Measurements from ENCODE around the gene SUGCT.
A peak's percentile ranks its signal among the peaks of the same experiment; 100 is the strongest.
"Not testable (repeated sequence)": the region's sequence is repeated elsewhere in the genome, so short reads cannot be mapped to it uniquely, and the experiment has no call there.

Gene SUGCT

GRCh38 chr7:40134428-40135316 lies at the start of gene SUGCT, which contains the start of gene MPLKIP:
TSS of gene SUGCT (plus strand) at chr7:40135005.
TSS of gene MPLKIP (minus strand) at chr7:40134622. CDS start at chr7:40134567, 55 bp downstream.
- no peak for FAIRE-seq

GRCh38 chr7:40092182-40092581 lies 42.6 kb upstream of the SUGCT start:
- no peak for FAIRE-seq

DNA sequence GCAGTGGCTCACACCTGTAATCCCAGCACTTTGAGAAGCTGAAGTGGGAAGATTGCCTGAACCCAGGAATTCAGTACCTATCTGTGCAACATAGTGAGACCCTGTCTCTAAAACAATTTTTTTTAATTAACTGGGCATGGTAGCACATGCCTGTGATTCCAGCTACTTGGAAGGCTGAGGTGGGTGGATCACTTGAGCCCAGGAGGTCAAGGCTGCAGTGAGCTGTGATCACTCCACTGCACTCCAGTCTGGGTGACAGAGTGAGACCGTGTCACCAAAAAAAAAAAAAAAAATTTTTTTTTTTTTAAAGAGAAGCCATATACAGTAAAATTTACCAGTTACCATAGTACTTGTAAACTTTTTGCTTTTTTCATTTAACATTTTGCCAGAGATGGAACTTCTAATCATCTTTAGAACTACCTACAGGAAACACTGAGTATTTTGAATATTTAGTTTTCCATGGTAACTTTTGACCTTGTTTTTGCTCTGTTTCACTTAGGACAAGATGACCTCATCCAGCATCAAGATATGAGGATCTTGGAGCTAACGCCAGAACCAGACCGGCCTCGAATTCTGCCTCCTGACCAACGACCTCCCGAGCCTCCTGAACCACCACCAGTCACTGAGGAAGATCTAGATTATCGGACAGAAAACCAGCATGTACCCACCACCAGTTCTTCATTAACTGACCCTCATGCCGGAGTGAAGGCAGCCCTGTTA lies 41.0 kb upstream of the SUGCT start:
- no peak for FAIRE-seq

- FAIRE-seq: no peak
Measured at GRCh38 chr7:40095230-40095629, 39.6 kb upstream of the SUGCT start.

DNA sequence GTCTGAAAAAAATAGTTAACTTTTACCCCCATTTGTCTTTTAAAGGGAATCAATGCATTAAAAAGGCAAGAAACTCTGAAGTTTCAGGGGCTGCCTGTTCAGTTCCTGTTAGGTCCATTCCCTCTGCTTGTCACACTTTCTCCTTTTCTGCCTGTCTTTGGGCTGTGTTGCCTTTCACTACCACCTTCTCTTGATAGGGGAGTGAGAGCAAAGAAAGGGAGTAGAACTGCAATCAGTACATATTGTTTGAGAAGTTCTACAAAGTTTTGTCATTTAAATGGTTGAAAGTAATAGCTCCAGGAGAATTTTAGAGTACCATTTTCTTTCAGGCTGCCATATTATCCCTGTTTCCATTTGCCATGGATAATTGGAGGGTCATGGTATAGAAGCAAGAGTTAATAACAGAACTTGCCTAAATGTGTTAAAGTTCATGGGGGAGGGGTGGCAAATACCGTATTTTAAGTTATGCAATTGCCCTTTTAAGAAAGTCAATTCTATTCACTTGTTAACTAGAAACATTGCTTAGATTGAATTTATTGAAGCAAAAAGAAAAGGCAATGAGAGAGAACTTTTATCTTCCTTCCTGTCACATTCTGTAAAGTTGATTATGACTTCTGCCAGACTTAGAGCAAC lies 39.0 kb upstream of the SUGCT start:
- FAIRE-seq: no peak

DNA sequence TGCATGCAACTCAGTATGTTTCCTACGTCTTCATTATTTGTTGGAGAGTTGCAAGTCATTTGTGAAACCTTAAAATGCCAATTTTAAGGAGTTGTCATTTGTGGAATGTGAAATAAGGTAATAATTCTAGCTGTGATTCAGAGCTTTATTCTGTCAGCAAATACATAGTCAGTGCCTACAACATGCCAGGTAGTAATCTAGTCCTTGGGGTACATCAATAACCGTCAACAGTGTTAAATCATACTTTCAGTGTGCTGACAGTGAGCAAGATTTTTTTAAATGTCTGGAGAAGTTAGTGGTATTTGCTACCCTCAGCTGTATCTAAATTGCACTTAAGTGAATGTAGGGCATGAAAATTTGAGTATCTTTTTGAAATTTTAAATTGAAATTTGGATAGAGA lies 37.1 kb upstream of the SUGCT start:
- no peak for FAIRE-seq

- FAIRE-seq: no peak
Measured at GRCh38 chr7:40098810-40099209, 36.0 kb upstream of the SUGCT start.

GRCh38 chr7:40099837-40100236 lies 35.0 kb upstream of the SUGCT start:
- FAIRE-seq: no peak

DNA sequence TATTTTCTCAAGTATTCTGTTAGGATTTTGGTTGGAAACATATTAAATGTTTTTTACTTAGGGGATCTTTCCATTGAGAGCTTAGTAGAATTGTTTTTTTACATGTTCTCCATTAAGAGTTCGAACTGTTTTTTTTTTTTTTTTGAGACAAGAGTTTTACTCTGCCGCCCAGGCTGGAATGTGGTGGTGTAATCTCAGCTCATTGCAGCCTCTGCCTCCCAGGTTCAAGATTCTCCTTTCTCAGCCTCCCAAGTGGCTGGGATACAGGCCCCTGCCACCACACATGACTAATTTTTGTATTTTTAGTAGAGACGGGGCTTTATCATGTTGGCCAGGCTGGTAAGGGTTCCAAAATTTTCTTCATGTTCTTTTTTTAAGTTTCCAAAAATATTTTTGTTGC lies 33.6 kb upstream of the SUGCT start:
- peak; percentile 5 for FAIRE-seq

- no peak for FAIRE-seq
Measured at GRCh38 chr7:40102897-40103296, 31.9 kb upstream of the SUGCT start.

DNA sequence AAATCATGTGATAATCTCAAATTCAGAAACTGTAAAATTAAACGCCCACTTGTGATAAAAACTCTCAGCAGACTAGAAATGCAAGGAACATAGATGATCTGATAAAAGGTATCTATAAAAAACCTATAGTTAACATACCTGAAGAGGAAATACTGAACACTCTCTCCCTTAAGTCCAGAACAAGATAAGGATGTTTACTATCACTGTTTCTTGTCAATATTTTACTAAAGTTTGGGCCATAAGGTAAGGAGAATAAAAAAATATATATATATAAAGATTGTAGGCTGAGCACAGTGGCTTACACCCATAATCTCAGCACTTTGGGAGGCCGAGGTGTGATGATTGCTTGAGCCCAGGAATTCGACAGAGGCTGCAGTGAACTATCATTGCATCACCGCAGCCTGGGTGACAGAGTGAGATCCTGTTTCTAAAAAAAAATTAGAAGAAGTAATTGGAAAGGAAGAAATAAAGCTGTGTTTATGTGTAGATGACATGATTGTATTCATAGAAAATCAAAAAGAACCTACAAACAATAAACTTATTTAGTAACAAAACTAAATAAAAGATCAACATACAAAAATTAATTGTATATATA lies 28.8 kb upstream of the SUGCT start:
- no peak for FAIRE-seq

DNA sequence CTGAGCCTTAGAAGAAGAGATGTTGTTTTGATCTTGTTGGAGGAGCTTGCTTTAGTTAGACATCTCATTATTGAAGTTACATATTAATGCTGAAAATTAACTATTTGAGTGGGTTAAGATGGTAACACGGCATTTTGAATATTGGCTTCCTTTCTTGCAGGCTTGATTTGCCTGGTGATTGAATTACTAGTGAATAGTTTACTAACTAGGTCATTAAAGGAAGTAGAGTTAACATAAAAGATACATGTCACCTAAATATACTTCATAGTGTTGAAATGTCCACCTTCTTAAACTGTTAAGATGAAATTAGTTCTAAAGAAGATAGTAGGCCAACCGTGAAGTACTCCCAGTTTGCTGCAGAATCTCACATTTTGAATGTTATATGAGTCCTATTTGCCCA lies 18.9 kb upstream of the SUGCT start:
- FAIRE-seq: no peak

- not testable (repeated sequence) for FAIRE-seq
Measured at GRCh38 chr7:40117199-40117598, 17.6 kb upstream of the SUGCT start.

DNA sequence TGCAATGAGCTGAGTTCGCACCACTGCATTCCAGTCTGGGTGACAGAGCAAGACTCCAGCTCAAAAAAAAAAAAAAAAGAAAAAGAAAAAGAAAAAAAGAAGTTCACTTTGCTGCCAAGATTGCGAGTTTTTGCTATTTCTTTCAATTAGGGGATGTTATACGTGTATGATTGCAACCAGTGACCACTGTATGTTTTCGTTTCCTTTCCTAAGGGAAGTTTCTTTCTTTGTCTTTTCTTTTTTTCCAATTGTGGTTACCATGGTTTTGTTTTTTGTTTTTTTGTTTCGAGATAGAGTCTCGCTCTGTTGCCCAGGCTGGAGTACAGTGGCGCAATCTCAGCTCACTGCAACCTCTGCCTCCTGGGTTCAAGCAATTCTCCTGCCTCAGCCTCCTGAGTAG lies 16.6 kb upstream of the SUGCT start:
- not testable (repeated sequence) for FAIRE-seq

DNA sequence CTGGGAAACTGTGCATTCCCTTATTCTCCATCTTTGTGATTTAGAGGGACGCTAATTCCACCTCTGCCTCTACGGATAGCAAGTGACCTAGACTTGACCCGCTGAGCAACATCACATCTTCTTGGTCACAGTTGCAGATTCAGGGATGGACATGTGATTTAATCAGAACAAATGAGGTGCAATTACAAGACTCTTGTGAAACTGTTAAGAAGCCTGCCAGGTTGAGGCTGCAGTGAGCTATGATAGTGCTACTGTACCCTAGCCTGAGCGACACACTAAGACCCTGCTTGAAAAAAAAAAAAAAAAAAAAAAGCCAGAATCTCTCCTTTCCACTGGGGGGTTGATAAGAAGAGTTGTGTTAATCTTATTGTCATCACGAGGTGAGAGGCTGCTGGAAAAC lies 14.8 kb upstream of the SUGCT start:
- FAIRE-seq: no peak

DNA sequence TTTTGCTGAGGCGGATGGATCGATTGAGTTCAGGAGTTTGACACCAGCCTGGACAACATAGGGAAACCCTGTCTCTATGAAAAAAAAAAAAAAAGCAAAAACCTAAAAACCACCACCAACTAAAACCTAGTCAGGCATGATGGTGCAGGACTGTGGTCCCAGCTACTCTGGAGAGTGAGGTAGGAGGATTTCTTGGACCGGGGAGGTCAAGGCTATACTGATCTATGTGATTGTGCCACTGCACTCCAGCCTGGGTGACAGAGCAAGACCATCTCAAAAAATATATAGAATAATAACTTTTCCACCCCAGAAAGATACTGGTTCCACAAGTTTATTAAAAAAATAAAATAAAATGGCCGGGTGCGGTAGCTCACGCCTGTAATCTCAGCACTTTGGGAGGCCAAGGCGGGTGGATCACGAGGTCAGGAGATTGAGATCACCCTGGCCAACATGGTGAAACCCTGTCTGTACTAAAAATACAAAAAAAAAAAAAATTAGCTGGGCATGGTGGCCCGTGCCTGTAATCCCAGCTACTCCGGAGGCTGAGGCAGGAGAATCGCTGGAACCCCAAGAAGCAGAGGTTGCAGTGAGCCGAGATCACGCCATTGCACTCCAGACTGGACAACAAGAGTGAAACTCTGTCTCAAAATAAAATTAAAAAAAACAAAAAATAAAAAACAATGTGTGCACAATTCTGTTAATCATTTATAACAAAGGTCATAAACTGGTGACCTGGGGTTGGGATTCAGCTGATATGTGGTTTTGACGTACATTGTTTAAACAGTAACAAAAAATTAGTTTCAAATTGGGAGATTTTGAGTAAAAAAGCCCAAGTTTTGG lies 12.5 kb upstream of the SUGCT start:
- not testable (repeated sequence) for FAIRE-seq

DNA sequence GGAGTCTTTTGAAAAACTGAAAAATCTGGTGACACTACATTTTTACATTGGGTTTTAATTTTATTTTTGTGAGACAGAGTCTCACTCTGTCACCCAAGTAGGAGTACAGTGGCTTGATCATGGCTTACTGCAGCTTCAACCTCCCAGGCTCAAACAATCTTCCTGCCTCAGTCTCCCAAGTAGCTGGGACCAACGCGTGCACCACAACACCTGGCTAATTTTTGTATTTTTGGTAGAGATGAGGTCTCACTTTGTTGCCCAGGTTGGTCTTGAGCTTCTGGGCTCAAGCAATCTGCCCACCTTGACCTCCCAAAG lies 11.9 kb upstream of the SUGCT start:
- FAIRE-seq: no peak

- FAIRE-seq: no peak
Measured at GRCh38 chr7:40133561-40134427, 1.0 kb upstream of the SUGCT start.

GRCh38 chr7:40135317-40135610 lies 459 bp downstream of the SUGCT start:
- no peak for FAIRE-seq

- no peak for FAIRE-seq
Measured at GRCh38 chr7:40137563-40137962, 2.8 kb downstream of the SUGCT start.

DNA sequence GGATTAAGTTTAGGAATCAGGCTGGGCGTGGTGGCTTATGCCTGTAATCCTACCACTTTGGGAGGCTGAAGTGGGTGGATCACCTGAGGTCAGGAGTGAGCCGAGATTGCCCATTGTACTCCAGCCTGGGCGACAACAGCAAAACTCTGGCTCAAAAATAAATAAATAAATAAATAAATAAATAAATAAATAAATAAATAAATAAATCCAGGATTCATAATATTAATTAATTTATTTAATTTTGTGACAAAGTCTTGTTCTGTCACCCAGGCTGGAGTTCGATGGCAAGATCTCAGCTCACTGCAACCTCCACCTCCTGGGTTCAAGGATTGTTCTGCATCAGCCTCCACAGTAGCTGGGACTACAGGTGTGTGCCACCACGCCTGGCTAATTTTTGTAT lies 4.2 kb downstream of the SUGCT start:
- FAIRE-seq: no peak

GRCh38 chr7:40139891-40140290 lies 5.1 kb downstream of the SUGCT start:
- not testable (repeated sequence) for FAIRE-seq
